Esophagus squamous epithelium (tissue), 4 donors: ENCODE measurements around the gene KIAA0319L.

Source experiments
- POLR2A ChIP-seq, 4 donors: fragments of 450-650 bp; IDR thresholded peaks; one replicate each; pipeline ENCODE4 v1.6.1; 2017; ENCODE audit warnings: antibody characterized with exemption in 4 of 4, mild to moderate bottlenecking in 4 of 4, moderate library complexity in 3 of 4
- TF ChIP-seq, protein P1 (sequence below), 6 experiments: fragments of 450-650 bp in 4 of 6; fragments of 200-600 bp in 2 of 6; sonication (generic) in 2 of 6; IDR thresholded peaks; one replicate each; pipeline ENCODE4 v1.5.1; 2016 to 2019; ENCODE audit warnings: antibody characterized with exemption in 6 of 6, mild to moderate bottlenecking in 4 of 6, moderate library complexity in 4 of 6

GRCh38 chr1:35555212-35555584, 2.0 kb downstream of the KIAA0319L start:
- TF ChIP-seq, protein P1, sequence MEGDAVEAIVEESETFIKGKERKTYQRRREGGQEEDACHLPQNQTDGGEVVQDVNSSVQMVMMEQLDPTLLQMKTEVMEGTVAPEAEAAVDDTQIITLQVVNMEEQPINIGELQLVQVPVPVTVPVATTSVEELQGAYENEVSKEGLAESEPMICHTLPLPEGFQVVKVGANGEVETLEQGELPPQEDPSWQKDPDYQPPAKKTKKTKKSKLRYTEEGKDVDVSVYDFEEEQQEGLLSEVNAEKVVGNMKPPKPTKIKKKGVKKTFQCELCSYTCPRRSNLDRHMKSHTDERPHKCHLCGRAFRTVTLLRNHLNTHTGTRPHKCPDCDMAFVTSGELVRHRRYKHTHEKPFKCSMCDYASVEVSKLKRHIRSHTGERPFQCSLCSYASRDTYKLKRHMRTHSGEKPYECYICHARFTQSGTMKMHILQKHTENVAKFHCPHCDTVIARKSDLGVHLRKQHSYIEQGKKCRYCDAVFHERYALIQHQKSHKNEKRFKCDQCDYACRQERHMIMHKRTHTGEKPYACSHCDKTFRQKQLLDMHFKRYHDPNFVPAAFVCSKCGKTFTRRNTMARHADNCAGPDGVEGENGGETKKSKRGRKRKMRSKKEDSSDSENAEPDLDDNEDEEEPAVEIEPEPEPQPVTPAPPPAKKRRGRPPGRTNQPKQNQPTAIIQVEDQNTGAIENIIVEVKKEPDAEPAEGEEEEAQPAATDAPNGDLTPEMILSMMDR (IDR thresholded peaks at IDR 0.05), result no peak
- TF ChIP-seq POLR2A (IDR thresholded peaks at IDR 0.05), result no peak
